Measurements from ENCODE around the gene SLC38A5.

SLC38A5 gene

DNA sequence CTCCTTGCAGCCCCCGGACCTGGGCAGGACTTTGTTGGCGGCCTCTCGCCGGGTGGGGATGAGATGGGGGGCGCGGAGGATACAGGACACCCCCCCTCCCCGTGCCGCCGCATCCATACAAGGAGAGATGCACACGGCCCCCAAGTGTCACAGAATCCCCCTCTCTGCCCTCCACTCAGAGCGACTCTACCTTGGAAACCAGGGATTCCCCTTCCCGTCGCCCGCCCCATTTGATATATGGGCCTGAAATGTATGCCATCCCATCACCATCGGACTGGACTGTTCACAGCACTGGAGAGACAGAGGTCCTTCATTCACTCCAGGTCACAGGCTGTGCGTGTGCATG is 39.2 kb upstream of the SLC38A5 start:
- no peaks in the 10 kb centered on the region for H3K9me3 ChIP-seq (ENCODE audit: severe bottlenecking)
- H3K27ac ChIP-seq: peak overlapping the region; percentile 37; the same call in 1 of the 2 replicates
- H3K4me3 ChIP-seq (ENCODE audit: low read depth, low read length): peak overlapping the region; percentile 49
- TF ChIP-seq CTCF (IDR thresholded peaks at IDR 0.05; ENCODE audit: low read depth, low read length): no peak
- no peaks in the 10 kb centered on the region for H3K36me3 ChIP-seq
- H3K27me3 ChIP-seq (ENCODE audit: insufficient read depth, low read depth, severe bottlenecking): peaks cover 9% of the 10 kb centered on the region
- no peak for DNase-seq

- no peaks in the 10 kb centered on the region for H3K36me3 ChIP-seq
- DNase-seq: peak; percentile 84
- peaks cover 8% of the 10 kb centered on the region for H3K27me3 ChIP-seq (ENCODE audit: insufficient read depth, low read depth, severe bottlenecking)
- H3K4me3 ChIP-seq (ENCODE audit: low read depth, low read length): peak within 1 kb of the TSS; percentile 49
- peak within 1 kb of the TSS; percentile 57 for H3K27ac ChIP-seq
- TF ChIP-seq CTCF (IDR thresholded peaks at IDR 0.05; ENCODE audit: low read depth, low read length): no peak
- H3K9me3 ChIP-seq (ENCODE audit: severe bottlenecking): no peaks in the 10 kb centered on the region
These were observed 38.6 kb upstream of the SLC38A5 start, which contains the start of gene PORCN for GRCh38 chrX:48508400-48509244. Gene PORCN (plus strand): TSS chrX:48508992. CDS start chrX:48509821, 829 bp downstream.

DNA sequence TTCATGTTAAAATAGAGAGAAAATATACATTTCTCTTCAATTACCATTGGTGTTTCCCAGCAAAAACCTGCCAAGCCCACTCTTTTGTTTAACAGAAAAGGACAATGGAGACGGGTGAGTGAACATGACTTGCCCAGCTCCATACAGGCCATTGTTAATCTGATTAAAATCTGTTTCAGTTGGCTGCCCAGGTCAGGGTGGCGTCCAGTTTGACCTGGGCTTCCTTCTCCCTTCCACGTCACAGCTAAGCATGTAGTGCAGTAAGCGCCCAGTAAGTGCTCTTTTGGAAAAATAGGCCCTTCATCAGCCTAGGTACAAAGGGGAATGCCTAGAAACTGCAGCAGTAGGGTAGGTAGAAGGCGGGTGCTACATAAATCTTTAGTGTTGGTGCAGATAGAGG is 37.2 kb upstream of the SLC38A5 start:
- no peak overlapping the region for H3K4me3 ChIP-seq (ENCODE audit: low read depth, low read length)
- H3K36me3 ChIP-seq: no peaks in the 10 kb centered on the region
- H3K9me3 ChIP-seq (ENCODE audit: severe bottlenecking): no peaks in the 10 kb centered on the region
- peak overlapping the region; percentile 7; the same call in 1 of the 2 replicates for H3K27ac ChIP-seq
- no peak for DNase-seq
- no peak for TF ChIP-seq CTCF (IDR thresholded peaks at IDR 0.05; ENCODE audit: low read depth, low read length)
- peaks cover 6% of the 10 kb centered on the region for H3K27me3 ChIP-seq (ENCODE audit: insufficient read depth, low read depth, severe bottlenecking)

DNA sequence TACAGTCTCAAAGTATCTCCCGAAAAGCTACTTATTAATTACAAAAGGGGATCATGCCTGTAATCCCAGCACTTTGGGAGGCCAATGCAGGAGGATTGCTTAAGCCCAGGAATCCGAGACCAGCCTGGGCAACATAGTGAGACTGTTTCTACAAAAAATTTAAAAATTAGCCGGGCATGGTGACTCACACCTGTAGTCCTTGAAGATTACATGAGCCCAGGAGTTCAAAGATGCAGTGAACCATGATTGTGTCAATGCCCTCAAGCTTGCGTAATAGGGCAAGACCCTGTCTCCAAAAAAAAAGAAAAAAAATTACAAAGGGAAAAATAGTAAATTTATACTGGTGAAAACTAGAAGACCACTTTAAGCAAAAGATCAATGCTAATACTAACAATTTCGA is 35.4 kb upstream of the SLC38A5 start:
- no peak for TF ChIP-seq CTCF (IDR thresholded peaks at IDR 0.05; ENCODE audit: low read depth, low read length)
- no peak for DNase-seq
- H3K27ac ChIP-seq: no peak overlapping the region

GRCh38 chrX:48504261-48504660 is 34.2 kb upstream of the SLC38A5 start:
- DNase-seq: no peak
- Histone ChIP-seq H3K9me3 (ENCODE audit: severe bottlenecking) (no peaks in the 10 kb centered on the region), H3K4me3 (ENCODE audit: low read depth, low read length) (no peak overlapping the region), H3K27ac (no peak overlapping the region), H3K36me3 (no peaks in the 10 kb centered on the region), H3K27me3 (ENCODE audit: insufficient read depth, low read depth, severe bottlenecking) (peaks cover 1% of the 10 kb centered on the region)
- no peak for TF ChIP-seq CTCF (IDR thresholded peaks at IDR 0.05; ENCODE audit: low read depth, low read length)

More for the DNA sequence above, 35.4 kb upstream of the SLC38A5 start:
- peaks cover 6% of the 10 kb centered on the region for H3K27me3 ChIP-seq (ENCODE audit: insufficient read depth, low read depth, severe bottlenecking)
- no peaks in the 10 kb centered on the region for H3K36me3 ChIP-seq
- no peak overlapping the region for H3K4me3 ChIP-seq (ENCODE audit: low read depth, low read length)
- no peaks in the 10 kb centered on the region for H3K9me3 ChIP-seq (ENCODE audit: severe bottlenecking)
